Calu3 (cell line): Measurements from ENCODE around the gene GGCT. TPM values are rescaled to one million over a fixed set of nuclear protein-coding genes. Genes with fewer than 3 reads are reported as not detected.

Experiments
- BruUV-seq: library from RNA; stranded (reverse); fragments of 400-500 nt; replicated peaks from 2 replicates; lab custom pipeline; 2021; lab: Mats Ljungman, UMichigan
- CTCF ChIA-PET: fragments of 300-600 bp; sonication (Branson Sonifier 250); formaldehyde crosslinking; loops from one replicate; lab custom pipeline; 2022; ENCODE audit warnings: antibody characterized with exemption; lab: Charles Lee
- DNase-seq: peaks from one replicate; pipeline ENCODE4 v3.0.0; 2022
- H3K27ac Mint-ChIP-seq: one replicate; pipeline ENCODE4 v1.8.0; 2022; ENCODE audit warnings: mixed read lengths; ENCODE audit not compliant: unreplicated experiment
- H3K27me3 Mint-ChIP-seq: one replicate; pipeline ENCODE4 v1.8.0; 2022; ENCODE audit warnings: mixed read lengths; ENCODE audit not compliant: unreplicated experiment
- H3K36me3 Mint-ChIP-seq: one replicate; pipeline ENCODE4 v1.8.0; 2022; ENCODE audit warnings: mild to moderate bottlenecking, moderate library complexity, mixed read lengths; ENCODE audit not compliant: insufficient read depth, unreplicated experiment
- H3K4me1 Mint-ChIP-seq: one replicate; pipeline ENCODE4 v1.8.0; 2022; ENCODE audit warnings: mild to moderate bottlenecking, low read depth, mixed read lengths; ENCODE audit not compliant: unreplicated experiment
- H3K4me3 Mint-ChIP-seq: one replicate; pipeline ENCODE4 v1.8.0; 2022; ENCODE audit warnings: mild to moderate bottlenecking, low read depth, moderate library complexity, mixed read lengths; ENCODE audit not compliant: unreplicated experiment
- H3K9me3 Mint-ChIP-seq: one replicate; pipeline ENCODE4 v1.8.0; 2022; ENCODE audit warnings: low read depth, mixed read lengths; ENCODE audit not compliant: unreplicated experiment
- CTCF ChIP-seq: fragments of 200-600 bp; IDR thresholded peaks from one replicate; pipeline ENCODE4 v1.8.0; 2022; ENCODE audit warnings: antibody characterized with exemption; ENCODE audit not compliant: unreplicated experiment
- intact Hi-C: fragments of 100-400 bp; cut with micrococcal nuclease; formaldehyde crosslinking; loops from one replicate; pipeline ENCODE4 v1.10.0; 2022; ENCODE audit not compliant: unreplicated experiment
- total RNA-seq: library from RNA; stranded (reverse); gene quantifications from 2 replicates; pipeline ENCODE4 v1.2.3, GENCODE V29; 2022

Gene GGCT
- total RNA-seq, 1 experiment from 2014 or later = 90.6 TPM

- intact Hi-C loops = no loop called here
- BruUV-seq = no TSS peak
- H3K9me3 Mint-ChIP-seq = no peaks in the 10 kb centered on the region
- no peak for DNase-seq
- CTCF ChIA-PET = interaction anchor here (0.7 to 1.1 kb wide), 3 partner anchors 12 to 38 kb away, joined by 3 to 4 read pairs (median 3); partner anchors contain the start of gene NOD1
- no peaks in the 10 kb centered on the region for H3K36me3 Mint-ChIP-seq
- TF ChIP-seq CTCF = no peak
- peaks cover 11% of the 10 kb centered on the region for H3K4me1 Mint-ChIP-seq
- H3K27me3 Mint-ChIP-seq = no peaks in the 10 kb centered on the region
- H3K27ac Mint-ChIP-seq = no peak overlapping the region
- no peak overlapping the region for H3K4me3 Mint-ChIP-seq
These were observed 39.4 kb downstream of the GGCT start for GRCh38 chr7:30465046-30465810.

GRCh38 chr7:30464231-30464671 lies 40.4 kb downstream of the GGCT start:
- Mint-ChIP-seq H3K36me3 (peaks cover 3% of the 10 kb centered on the region), H3K27me3 (no peaks in the 10 kb centered on the region), H3K4me3 (no peak overlapping the region), H3K27ac (no peak overlapping the region), H3K9me3 (no peaks in the 10 kb centered on the region), H3K4me1 (peaks cover 14% of the 10 kb centered on the region)
- CTCF ChIA-PET = no interaction called here
- BruUV-seq = no TSS peak
- no peak for DNase-seq
- no peak for TF ChIP-seq CTCF
- intact Hi-C loops = no loop called here

- no peak overlapping the region for H3K27ac Mint-ChIP-seq
- H3K4me3 Mint-ChIP-seq = no peak overlapping the region
- no peaks in the 10 kb centered on the region for H3K9me3 Mint-ChIP-seq
- intact Hi-C loops = no loop called here
- no TSS peak for BruUV-seq
- no peak for TF ChIP-seq CTCF
- no peak for DNase-seq
- peaks cover 5% of the 10 kb centered on the region for H3K36me3 Mint-ChIP-seq
- peaks cover 12% of the 10 kb centered on the region for H3K4me1 Mint-ChIP-seq
- no peaks in the 10 kb centered on the region for H3K27me3 Mint-ChIP-seq
- CTCF ChIA-PET = no interaction called here
These were observed 41.1 kb downstream of the GGCT start for GRCh38 chr7:30463405-30464145.

- no peak for DNase-seq
- BruUV-seq = no TSS peak
- Mint-ChIP-seq H3K4me3 (no peak overlapping the region), H3K27ac (no peak overlapping the region), H3K27me3 (no peaks in the 10 kb centered on the region), H3K4me1 (peaks cover 12% of the 10 kb centered on the region), H3K9me3 (no peaks in the 10 kb centered on the region), H3K36me3 (peaks cover 5% of the 10 kb centered on the region)
- TF ChIP-seq CTCF = no peak
- CTCF ChIA-PET = interaction anchor here (0.7 kb wide), 1 partner anchor 46 kb away, joined by 9 read pairs; no protein-coding TSS in a partner anchor
- intact Hi-C loops = no loop called here
These were observed 42.5 kb downstream of the GGCT start for GRCh38 chr7:30462179-30462578.
